HepG2 (cell line): Measurements from ENCODE around the gene CLEC16A.

Experiments used
- CSRNP2 ChIP-seq: sonication (generic); formaldehyde crosslinking; conservative IDR thresholded peaks from 2 replicates; pipeline ENCODE4 v1.8.0; 2022; ENCODE audit warnings: low read depth, missing genetic modification reagents
- CTCF ChIP-seq: sonication (generic); formaldehyde crosslinking; IDR thresholded peaks from 2 replicates; pipeline ENCODE4 v1.5.0; 2020; ENCODE audit warnings: mild to moderate bottlenecking, missing genetic modification reagents, moderate library complexity
- HDAC2 ChIP-seq: sonication (generic); formaldehyde crosslinking; IDR thresholded peaks from 2 replicates; pipeline ENCODE4 v1.4.0; 2020; ENCODE audit warnings: missing genetic modification reagents
- SOX6 ChIP-seq, 2 experiments: fragments of 450-650 bp in 1 of 2; sonication (generic) in 1 of 2; formaldehyde crosslinking in 1 of 2; IDR thresholded peaks; 2 replicates each; pipeline versions ENCODE4 v1.4.0 to v1.6.1; 2017 to 2020; ENCODE audit warnings: antibody characterized with exemption in 1 of 2, mild to moderate bottlenecking in 1 of 2, missing genetic modification reagents in 1 of 2
- STAT5B ChIP-seq: sonication (generic); formaldehyde crosslinking; IDR thresholded peaks from 2 replicates; pipeline ENCODE4 v1.4.0; 2020; ENCODE audit warnings: missing genetic modification reagents
- TRAFD1 ChIP-seq: sonication (generic); formaldehyde crosslinking; IDR thresholded peaks from 2 replicates; pipeline ENCODE4 v1.5.1; 2020; ENCODE audit warnings: missing genetic modification reagents, mild to moderate bottlenecking, borderline replicate concordance
- YY1 ChIP-seq: IDR thresholded peaks from 2 replicates; pipeline ENCODE4 v1.6.1; 2011; ENCODE audit warnings: low read length, low read depth, moderate library complexity, mild to moderate bottlenecking; ENCODE audit not compliant: insufficient read depth, insufficient replicate concordance
- ZBTB42 ChIP-seq: sonication (generic); formaldehyde crosslinking; IDR thresholded peaks from 2 replicates; pipeline ENCODE4 v1.5.0; 2020; ENCODE audit warnings: mild to moderate bottlenecking, missing genetic modification reagents

- TF ChIP-seq ZBTB42 (CRISPR knock-in tag) (no peak), TRAFD1 (CRISPR knock-in tag) (no peak), CSRNP2 (CRISPR knock-in tag) (no peak), YY1 (no peak), STAT5B (CRISPR knock-in tag) (no peak), SOX6 (IDR thresholded peaks at IDR 0.05) (no peak), SOX6 (CRISPR knock-in tag; IDR thresholded peaks at IDR 0.05) (no peak), HDAC2 (CRISPR knock-in tag) (no peak), CTCF (no peak)
Measured at GRCh38 chr16:11092788-11093571, 148.6 kb downstream of the CLEC16A start.
